Neural cell (in vitro differentiated cells): Measurements from ENCODE around the gene ELK3. TPM values are rescaled to one million over a fixed set of nuclear protein-coding genes. Genes with fewer than 3 reads are reported as not detected.

Experiments
- H2AFZ ChIP-seq: fragments of 200-600, 300-800 bp; sonication (generic), shearing (Covaris generic); 2 replicates; pipeline ENCODE4 v1.6.0; 2014; ENCODE audit warnings: low read depth, mild to moderate bottlenecking, antibody characterized with exemption, low read length, moderate library complexity
- H3F3A ChIP-seq: fragments of 200-600 bp; shearing (Covaris generic); 2 replicates; pipeline ENCODE4 v1.6.1; 2016; ENCODE audit warnings: mild to moderate bottlenecking, moderate library complexity, mixed read lengths, antibody characterized with exemption, low read length; ENCODE audit not compliant: insufficient read depth, poor library complexity, severe bottlenecking
- H3K27ac ChIP-seq: fragments of 200-600, 300-800 bp; sonication (generic), shearing (Covaris generic); 2 replicates; pipeline ENCODE4 v1.5.1; 2014; ENCODE audit warnings: mild to moderate bottlenecking, low read length, moderate library complexity
- H3K27me3 ChIP-seq: fragments of 300-800, 200-600 bp; sonication (generic), shearing (Covaris generic); 2 replicates; pipeline ENCODE4 v1.6.0; 2014; ENCODE audit warnings: mild to moderate bottlenecking, low read depth, low read length, moderate library complexity; ENCODE audit not compliant: insufficient read depth
- H3K36me3 ChIP-seq: fragments of 300-800, 200-600 bp; sonication (generic), shearing (Covaris generic); 2 replicates; pipeline ENCODE4 v1.5.1; 2014; ENCODE audit warnings: mild to moderate bottlenecking, antibody characterized with exemption, low read length, moderate library complexity; ENCODE audit not compliant: insufficient read depth
- H3K4me2 ChIP-seq: fragments of 300-800, 200-600 bp; sonication (generic), shearing (Covaris generic); 2 replicates; pipeline ENCODE4 v1.6.0; 2014; ENCODE audit warnings: mild to moderate bottlenecking, low read length
- H3K4me3 ChIP-seq: fragments of 300-800, 200-600 bp; sonication (generic), shearing (Covaris generic); 2 replicates; pipeline ENCODE4 v1.5.1; 2014; ENCODE audit warnings: mild to moderate bottlenecking, low read length, moderate library complexity
- H3K79me2 ChIP-seq: fragments of 200-600 bp; shearing (Covaris generic); replicated peaks from 2 replicates; pipeline ENCODE4 v1.6.0; 2014; ENCODE audit warnings: mild to moderate bottlenecking, low read length, moderate library complexity; ENCODE audit not compliant: insufficient read depth
- H3K9ac ChIP-seq: fragments of 300-800, 200-600 bp; sonication (generic), shearing (Covaris generic); 2 replicates; pipeline ENCODE4 v1.6.1; 2016; ENCODE audit warnings: mild to moderate bottlenecking, low read length, mixed read lengths
- H3K9me2 ChIP-seq: fragments of 200-600 bp; shearing (Covaris generic); 2 replicates; pipeline ENCODE4 v1.6.1; 2016; ENCODE audit warnings: mild to moderate bottlenecking, low read length, mixed read lengths; ENCODE audit not compliant: insufficient read depth
- H3K9me3 ChIP-seq: fragments of 200-600, 300-800 bp; sonication (generic), shearing (Covaris generic); 2 replicates; pipeline ENCODE4 v1.6.1; 2016; ENCODE audit warnings: mild to moderate bottlenecking, mixed run types, low read length, moderate library complexity, mixed read lengths
- H4K20me1 ChIP-seq: fragments of 200-600 bp; shearing (Covaris generic); 2 replicates; pipeline ENCODE4 v1.6.1; 2016; ENCODE audit warnings: mild to moderate bottlenecking, mixed run types; ENCODE audit not compliant: insufficient read depth
- CTCF ChIP-seq: fragments of 450-650 bp; IDR thresholded peaks from 2 replicates; pipeline ENCODE4 v1.5.1; 2014; ENCODE audit warnings: antibody characterized with exemption, mild to moderate bottlenecking, moderate library complexity; ENCODE audit not compliant: poor library complexity, severe bottlenecking
- EP300 ChIP-seq: fragments of 450-650 bp; conservative IDR thresholded peaks from 2 replicates; pipeline ENCODE4 v1.6.1; 2014; ENCODE audit warnings: antibody characterized with exemption, mild to moderate bottlenecking, moderate library complexity; ENCODE audit not compliant: poor library complexity, severe bottlenecking
- EZH2 ChIP-seq: fragments of 200-600, 300-800 bp; shearing (Covaris generic), sonication (generic); IDR thresholded peaks from 2 replicates; pipeline ENCODE4 v1.6.1; 2014; ENCODE audit warnings: antibody characterized with exemption, low read length, borderline replicate concordance, mild to moderate bottlenecking; ENCODE audit not compliant: insufficient read depth, poor library complexity, severe bottlenecking
- MXI1 ChIP-seq: fragments of 450-650 bp; conservative IDR thresholded peaks from 2 replicates; pipeline ENCODE4 v1.6.1; 2014; ENCODE audit warnings: antibody characterized with exemption, mild to moderate bottlenecking; ENCODE audit not compliant: poor library complexity, severe bottlenecking
- POLR2AphosphoS5 ChIP-seq: IDR thresholded peaks from 2 replicates; pipeline ENCODE4 v1.6.1; 2012
- RAD21 ChIP-seq: fragments of 450-650 bp; conservative IDR thresholded peaks from 2 replicates; pipeline ENCODE4 v1.6.1; 2014; ENCODE audit warnings: antibody characterized with exemption, mild to moderate bottlenecking, moderate library complexity
- REST ChIP-seq: IDR thresholded peaks from 2 replicates; pipeline ENCODE4 v1.6.1; 2012; ENCODE audit warnings: borderline replicate concordance
- SMC3 ChIP-seq: fragments of 450-650 bp; conservative IDR thresholded peaks from 2 replicates; pipeline ENCODE4 v1.6.1; 2014; ENCODE audit warnings: antibody characterized with exemption, mild to moderate bottlenecking, moderate library complexity; ENCODE audit not compliant: poor library complexity
- TAF1 ChIP-seq: IDR thresholded peaks from 2 replicates; pipeline ENCODE4 v1.6.1; 2012; ENCODE audit warnings: low read depth
- polyA plus RNA-seq: library from polyadenylated mRNA; depleted of rRNA; stranded (reverse); fragments of >200 nt; gene quantifications from 2 replicates; pipeline ENCODE4 v1.2.3, GENCODE V29; 2014

Gene ELK3
- polyA plus RNA-seq, 1 donor from 2014 or later = 0.10 TPM

GRCh38 chr12:96189781-96190180 is 4.4 kb upstream of the ELK3 start:
- Histone ChIP-seq H3K4me3 (no peak overlapping the region), H3F3A (no peaks in the 10 kb centered on the region), H3K9me2 (no peaks in the 10 kb centered on the region), H3K36me3 (no peaks in the 10 kb centered on the region), H2AFZ (no peak overlapping the region), H3K27ac (no peak overlapping the region), H3K27me3 (peaks cover 17% of the 10 kb centered on the region), H3K9ac (no peak overlapping the region), H4K20me1 (no peaks in the 10 kb centered on the region), H3K79me2 (no peaks in the 10 kb centered on the region), H3K4me2 (no peak overlapping the region), H3K9me3 (no peaks in the 10 kb centered on the region)
- TF ChIP-seq TAF1 = no peak
- no peak for TF ChIP-seq EZH2
- TF ChIP-seq MXI1 = no peak
- TF ChIP-seq RAD21 = no peak
- TF ChIP-seq EP300 = no peak
- TF ChIP-seq REST = no peak
- TF ChIP-seq POLR2AphosphoS5 = no peak
- no peak for TF ChIP-seq CTCF
- TF ChIP-seq SMC3 = no peak

DNA sequence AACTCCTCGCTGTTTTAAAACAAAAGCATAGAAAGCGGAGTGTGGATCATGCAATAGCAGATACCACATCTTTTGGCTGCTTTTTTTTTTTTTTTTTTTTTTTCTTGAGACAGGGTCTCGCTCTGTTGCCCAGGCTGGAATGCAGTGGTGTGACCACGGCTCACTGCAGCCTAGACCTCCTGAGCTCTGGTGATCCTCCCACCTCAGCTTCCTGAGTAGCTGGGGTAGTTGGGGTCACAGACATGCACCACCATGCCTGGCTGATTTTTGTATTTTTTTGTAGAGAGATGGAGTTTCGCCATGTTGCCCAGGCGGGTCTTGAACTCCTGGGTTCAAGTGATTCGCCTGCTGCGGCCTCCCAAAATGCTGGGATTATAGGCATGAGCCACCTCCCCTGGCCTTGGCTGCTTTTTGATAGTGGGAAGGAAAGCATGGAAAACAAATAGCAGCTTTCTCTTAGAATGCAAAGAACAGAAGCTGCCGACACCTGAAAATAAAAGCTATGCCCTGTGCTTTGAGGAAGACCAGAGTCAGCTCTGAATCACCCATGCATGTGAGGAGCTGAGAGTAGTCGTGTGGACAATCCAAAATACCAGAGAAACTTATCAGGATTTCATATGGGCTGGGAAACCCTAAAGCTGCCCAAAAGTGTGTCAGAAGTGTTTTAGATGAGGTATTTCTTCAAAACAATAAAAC is 3.6 kb upstream of the ELK3 start:
- H3K9me2 ChIP-seq = no peaks in the 10 kb centered on the region
- no peaks in the 10 kb centered on the region for H3F3A ChIP-seq
- H3K79me2 ChIP-seq = no peaks in the 10 kb centered on the region
- no peak overlapping the region for H3K4me3 ChIP-seq
- H2AFZ ChIP-seq = no peak overlapping the region
- no peak overlapping the region for H3K9ac ChIP-seq
- H3K27ac ChIP-seq = no peak overlapping the region
- no peaks in the 10 kb centered on the region for H3K9me3 ChIP-seq
- TF ChIP-seq POLR2AphosphoS5 = no peak
- no peak for TF ChIP-seq REST
- TF ChIP-seq EP300 = no peak
- no peak for TF ChIP-seq SMC3
- TF ChIP-seq TAF1 = no peak
- no peak for TF ChIP-seq EZH2
- TF ChIP-seq CTCF = no peak
- peaks cover 25% of the 10 kb centered on the region for H3K27me3 ChIP-seq
- H3K4me2 ChIP-seq = no peak overlapping the region
- H3K36me3 ChIP-seq = no peaks in the 10 kb centered on the region
- H4K20me1 ChIP-seq = no peaks in the 10 kb centered on the region
